ENCODE results near the gene NUP210L. TPM values are rescaled to one million over a fixed set of nuclear protein-coding genes. Genes with fewer than 3 reads are reported as not detected.
A peak's percentile ranks its signal among the peaks of the same experiment; 100 is the strongest.

The NUP210L gene
- total and polyA plus RNA-seq, 11 donors, result 0.04 to 0.31 (median 0.05) TPM; not detected in 8

- Histone ChIP-seq H3K27me3 (no peaks in the 10 kb centered on the region), H3K9me3 (no peaks in the 10 kb centered on the region), H3K4me1 (peaks cover 10 to 74% (median 56%) of the 10 kb centered on the region in 12 donors), H3K36me3 (peaks cover 0 to 40% (median 28%) of the 10 kb centered on the region in 9 donors), H3K27ac (peak within 1 kb of the TSS; percentile 87 to 99 (median 94)), H3K4me3 (peak within 1 kb of the TSS; percentile 82 to 100 (median 93))
- intact Hi-C loops (cut with DNase I), result loop anchor here in 3 of 10 donors (1.0 to 10.0 kb wide), 3 partner anchors 12 to 164 kb away; partner anchors contain the start of genes DENND4B (in 1 of the 3) and GATAD2B (in 1 of the 3)
- WGBS, 4 donors, result 0 to 1% (median 1%) methylated on average over 47 to 74 of the region's 75 CpGs
- DNase-seq (peak; percentile 99 to 100 (median 99)), ATAC-seq (peak; percentile 88 to 94 (median 90))
- TF ChIP-seq, protein P1, sequence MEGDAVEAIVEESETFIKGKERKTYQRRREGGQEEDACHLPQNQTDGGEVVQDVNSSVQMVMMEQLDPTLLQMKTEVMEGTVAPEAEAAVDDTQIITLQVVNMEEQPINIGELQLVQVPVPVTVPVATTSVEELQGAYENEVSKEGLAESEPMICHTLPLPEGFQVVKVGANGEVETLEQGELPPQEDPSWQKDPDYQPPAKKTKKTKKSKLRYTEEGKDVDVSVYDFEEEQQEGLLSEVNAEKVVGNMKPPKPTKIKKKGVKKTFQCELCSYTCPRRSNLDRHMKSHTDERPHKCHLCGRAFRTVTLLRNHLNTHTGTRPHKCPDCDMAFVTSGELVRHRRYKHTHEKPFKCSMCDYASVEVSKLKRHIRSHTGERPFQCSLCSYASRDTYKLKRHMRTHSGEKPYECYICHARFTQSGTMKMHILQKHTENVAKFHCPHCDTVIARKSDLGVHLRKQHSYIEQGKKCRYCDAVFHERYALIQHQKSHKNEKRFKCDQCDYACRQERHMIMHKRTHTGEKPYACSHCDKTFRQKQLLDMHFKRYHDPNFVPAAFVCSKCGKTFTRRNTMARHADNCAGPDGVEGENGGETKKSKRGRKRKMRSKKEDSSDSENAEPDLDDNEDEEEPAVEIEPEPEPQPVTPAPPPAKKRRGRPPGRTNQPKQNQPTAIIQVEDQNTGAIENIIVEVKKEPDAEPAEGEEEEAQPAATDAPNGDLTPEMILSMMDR (IDR thresholded peaks at IDR 0.05), result peak in 1 of 12 donors; percentile 6
- TF ChIP-seq POLR2A (IDR thresholded peaks at IDR 0.05), result peak in 1 of 2 donors; percentile 80
These were observed 196.5 kb downstream of the NUP210L start, which contains the start of gene CRTC2 for GRCh38 chr1:153958111-153958960. CRTC2 (minus strand) TSS chr1:153958612; CDS start chr1:153958497, 115 bp downstream.

DNA sequence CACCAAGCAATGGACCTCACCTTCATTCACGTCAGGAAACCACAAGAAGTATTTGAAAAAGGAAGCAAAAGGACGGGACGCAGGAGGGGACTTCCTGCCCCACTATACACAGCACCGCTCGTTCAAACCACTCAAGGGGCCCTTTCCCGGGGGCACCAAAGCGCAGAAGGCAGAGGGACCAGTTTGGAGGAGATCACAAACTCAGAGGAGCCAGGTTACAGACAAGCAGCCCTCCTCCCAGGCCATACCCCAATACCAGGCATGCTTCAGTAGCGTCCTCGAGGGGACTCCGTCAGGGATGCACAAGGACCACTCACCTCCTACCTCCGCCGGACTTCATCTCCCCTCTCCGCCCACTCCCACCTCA is 197.1 kb downstream of the NUP210L start:
- TF ChIP-seq POLR2A (IDR thresholded peaks at IDR 0.05), result no peak
- TF ChIP-seq, protein P1 (IDR thresholded peaks at IDR 0.05), result no peak
- peaks cover 0 to 46% (median 34%) of the 10 kb centered on the region in 9 donors for H3K36me3 ChIP-seq
- H3K4me1 ChIP-seq, result peaks cover 10 to 71% (median 56%) of the 10 kb centered on the region in 12 donors
- 0 to 1% (median 0%) methylated on average over 13 of the region's 13 CpGs for WGBS, 4 donors
- DNase-seq (no peak), ATAC-seq (peak in 1 of 4 donors; percentile 1)
- H3K9me3 ChIP-seq, result no peaks in the 10 kb centered on the region
- peak overlapping the region; percentile 87 to 99 (median 94) for H3K27ac ChIP-seq
- intact Hi-C loops (cut with DNase I), result loop anchor here in 3 of 10 donors (1.0 to 10.0 kb wide), 3 partner anchors 11 to 163 kb away; partner anchors contain the start of genes DENND4B (in 1 of the 3) and GATAD2B (in 1 of the 3)
- no peaks in the 10 kb centered on the region for H3K27me3 ChIP-seq
- peak overlapping the region; percentile 82 to 100 (median 93) for H3K4me3 ChIP-seq

- ATAC-seq (no peak), DNase-seq (no peak)
- Histone ChIP-seq H3K9me3 (no peaks in the 10 kb centered on the region), H3K27ac (peak overlapping the region in 10 of 12 donors; percentile 87 to 99 (median 95)), H3K36me3 (peaks cover 0 to 52% (median 40%) of the 10 kb centered on the region in 9 donors), H3K4me3 (peak overlapping the region; percentile 82 to 100 (median 93)), H3K4me1 (peaks cover 10 to 65% (median 50%) of the 10 kb centered on the region in 12 donors), H3K27me3 (no peaks in the 10 kb centered on the region)
- TF ChIP-seq, protein P1 (IDR thresholded peaks at IDR 0.05), result no peak
- no peak for TF ChIP-seq POLR2A (IDR thresholded peaks at IDR 0.05)
- intact Hi-C loops (cut with DNase I), result loop anchor here in 2 of 10 donors (5.0 to 10.0 kb wide), 2 partner anchors 35 to 162 kb away; partner anchors contain the start of gene GATAD2B (in 1 of the 2)
- 26 to 33% (median 30%) methylated on average over 6 of the region's 6 CpGs for WGBS, 4 donors
These were observed 197.7 kb downstream of the NUP210L start for GRCh38 chr1:153956997-153957715.

Data from heart left ventricle (tissue), 16 donors.